Sigmoid colon (tissue), 4 donors: ENCODE measurements around the gene CTNNAL1.

Experiments
- EP300 ChIP-seq, 4 donors: sonication (generic); formaldehyde crosslinking; IDR thresholded peaks; one replicate each; pipeline ENCODE4 v1.6.1; 2017; ENCODE audit warnings: antibody characterized with exemption in 4 of 4
- POLR2A ChIP-seq, 2 donors: fragments of 450-650 bp; IDR thresholded peaks; one replicate each; pipeline ENCODE4 v1.6.1; 2016; ENCODE audit warnings: antibody characterized with exemption in 2 of 2, mild to moderate bottlenecking in 2 of 2, moderate library complexity in 2 of 2
- POLR2AphosphoS5 ChIP-seq, 4 donors: sonication (generic); formaldehyde crosslinking; IDR thresholded peaks; one replicate each; pipeline ENCODE4 v1.6.1; 2017; ENCODE audit warnings: antibody characterized with exemption in 4 of 4
- TF ChIP-seq, protein P1 (sequence below), 4 experiments: fragments of 450-650 bp in 3 of 4; fragments of 200-600 bp in 1 of 4; IDR thresholded peaks; one replicate each; pipeline ENCODE4 v1.5.1; 2016 to 2019; ENCODE audit warnings: antibody characterized with exemption in 4 of 4, mild to moderate bottlenecking in 3 of 4, moderate library complexity in 2 of 4

GRCh38 chr9:108924466-108924865, 88.8 kb downstream of the CTNNAL1 start:
- TF ChIP-seq POLR2A (IDR thresholded peaks at IDR 0.05) (no peak), EP300 (IDR thresholded peaks at IDR 0.05) (no peak), POLR2AphosphoS5 (IDR thresholded peaks at IDR 0.05) (no peak)
- TF ChIP-seq, protein P1, sequence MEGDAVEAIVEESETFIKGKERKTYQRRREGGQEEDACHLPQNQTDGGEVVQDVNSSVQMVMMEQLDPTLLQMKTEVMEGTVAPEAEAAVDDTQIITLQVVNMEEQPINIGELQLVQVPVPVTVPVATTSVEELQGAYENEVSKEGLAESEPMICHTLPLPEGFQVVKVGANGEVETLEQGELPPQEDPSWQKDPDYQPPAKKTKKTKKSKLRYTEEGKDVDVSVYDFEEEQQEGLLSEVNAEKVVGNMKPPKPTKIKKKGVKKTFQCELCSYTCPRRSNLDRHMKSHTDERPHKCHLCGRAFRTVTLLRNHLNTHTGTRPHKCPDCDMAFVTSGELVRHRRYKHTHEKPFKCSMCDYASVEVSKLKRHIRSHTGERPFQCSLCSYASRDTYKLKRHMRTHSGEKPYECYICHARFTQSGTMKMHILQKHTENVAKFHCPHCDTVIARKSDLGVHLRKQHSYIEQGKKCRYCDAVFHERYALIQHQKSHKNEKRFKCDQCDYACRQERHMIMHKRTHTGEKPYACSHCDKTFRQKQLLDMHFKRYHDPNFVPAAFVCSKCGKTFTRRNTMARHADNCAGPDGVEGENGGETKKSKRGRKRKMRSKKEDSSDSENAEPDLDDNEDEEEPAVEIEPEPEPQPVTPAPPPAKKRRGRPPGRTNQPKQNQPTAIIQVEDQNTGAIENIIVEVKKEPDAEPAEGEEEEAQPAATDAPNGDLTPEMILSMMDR (IDR thresholded peaks at IDR 0.05), result no peak
